Vagina (tissue), 2 donors: ENCODE data around the gene MOBP.

Experiments
- CTCF ChIP-seq, 3 experiments: fragments of 450-650 bp in 2 of 3; fragments of 200-600 bp in 1 of 3; sonication (generic) in 1 of 3; IDR thresholded peaks; one replicate each; pipeline ENCODE4 v1.5.1; 2017 to 2019; ENCODE audit warnings: antibody characterized with exemption in 3 of 3, mild to moderate bottlenecking in 2 of 3, moderate library complexity in 2 of 3
- POLR2AphosphoS5 ChIP-seq, 2 donors: sonication (generic); formaldehyde crosslinking; IDR thresholded peaks; one replicate each; pipeline ENCODE4 v1.9.0; 2017; ENCODE audit warnings: antibody characterized with exemption in 2 of 2, mild to moderate bottlenecking in 2 of 2, low read depth in 1 of 2; ENCODE audit not compliant: insufficient read depth in 1 of 2

- TF ChIP-seq CTCF (IDR thresholded peaks at IDR 0.05) (no peak), POLR2AphosphoS5 (IDR thresholded peaks at IDR 0.05; ENCODE audit: insufficient read depth in 1 of 2, low read depth in 1 of 2) (no peak)
These were observed 63.6 kb downstream of the MOBP start for GRCh38 chr3:39531066-39531465.
